Prostate gland (tissue), 2 donors: ENCODE results near the gene MYL12B.

ENCODE experiments used
- POLR2A ChIP-seq: fragments of 450-650 bp; IDR thresholded peaks from one replicate; pipeline ENCODE4 v1.6.1; 2016; ENCODE audit warnings: antibody characterized with exemption, mild to moderate bottlenecking
- POLR2AphosphoS5 ChIP-seq: sonication (generic); formaldehyde crosslinking; IDR thresholded peaks from one replicate; pipeline ENCODE4 v1.6.1; 2017; ENCODE audit warnings: antibody characterized with exemption
- TF ChIP-seq, protein P1 (sequence below), 4 experiments: fragments of 200-600 bp in 2 of 4; fragments of 450-650 bp in 2 of 4; sonication (generic) in 2 of 4; IDR thresholded peaks; 1 replicate in 3 of 4; 2 replicates in 1 of 4; pipeline ENCODE4 v1.5.1; 2016 to 2019; ENCODE audit warnings: antibody characterized with exemption in 4 of 4, mild to moderate bottlenecking in 2 of 4, moderate library complexity in 2 of 4

- TF ChIP-seq, protein P1, sequence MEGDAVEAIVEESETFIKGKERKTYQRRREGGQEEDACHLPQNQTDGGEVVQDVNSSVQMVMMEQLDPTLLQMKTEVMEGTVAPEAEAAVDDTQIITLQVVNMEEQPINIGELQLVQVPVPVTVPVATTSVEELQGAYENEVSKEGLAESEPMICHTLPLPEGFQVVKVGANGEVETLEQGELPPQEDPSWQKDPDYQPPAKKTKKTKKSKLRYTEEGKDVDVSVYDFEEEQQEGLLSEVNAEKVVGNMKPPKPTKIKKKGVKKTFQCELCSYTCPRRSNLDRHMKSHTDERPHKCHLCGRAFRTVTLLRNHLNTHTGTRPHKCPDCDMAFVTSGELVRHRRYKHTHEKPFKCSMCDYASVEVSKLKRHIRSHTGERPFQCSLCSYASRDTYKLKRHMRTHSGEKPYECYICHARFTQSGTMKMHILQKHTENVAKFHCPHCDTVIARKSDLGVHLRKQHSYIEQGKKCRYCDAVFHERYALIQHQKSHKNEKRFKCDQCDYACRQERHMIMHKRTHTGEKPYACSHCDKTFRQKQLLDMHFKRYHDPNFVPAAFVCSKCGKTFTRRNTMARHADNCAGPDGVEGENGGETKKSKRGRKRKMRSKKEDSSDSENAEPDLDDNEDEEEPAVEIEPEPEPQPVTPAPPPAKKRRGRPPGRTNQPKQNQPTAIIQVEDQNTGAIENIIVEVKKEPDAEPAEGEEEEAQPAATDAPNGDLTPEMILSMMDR (IDR thresholded peaks at IDR 0.05): no peak
- peak; percentile 77 for TF ChIP-seq POLR2AphosphoS5
- peak; percentile 7 for TF ChIP-seq POLR2A
Measured at GRCh38 chr18:3283908-3284307, 22.0 kb downstream of the MYL12B start.
